GM23338 (cell line): ENCODE measurements around the gene CSF2RB. TPM values are rescaled to one million over a fixed set of nuclear protein-coding genes. Genes with fewer than 3 reads are reported as not detected.

Source experiments
- ATAC-seq: fragments of 200-7000 bp; cut with Tn5 transposase; 3 replicates; pipeline ENCODE4 v1.9.1; 2020
- DNase-seq: peaks from one replicate; pipeline ENCODE4 v3.0.0-alpha.2; 2015; ENCODE audit warnings: low spot score
- H2AFZ ChIP-seq: fragments of 200-600 bp; sonication (generic); 2 replicates; pipeline ENCODE4 v1.8.0; 2016; ENCODE audit warnings: antibody characterized with exemption, mild to moderate bottlenecking, moderate library complexity
- H3F3A ChIP-seq: fragments of 200-600 bp; sonication (generic); replicated peaks from 2 replicates; pipeline ENCODE4 v1.8.0; 2017; ENCODE audit warnings: antibody characterized with exemption, mixed run types, low read depth
- H3K27ac ChIP-seq: fragments of 200-600 bp; sonication (generic); 2 replicates; pipeline ENCODE4 v1.6.1; 2016; ENCODE audit warnings: low read depth
- H3K27me3 ChIP-seq: fragments of 200-600 bp; sonication (generic); 2 replicates; pipeline ENCODE4 v1.8.0; 2016; ENCODE audit warnings: mild to moderate bottlenecking, mixed run types, moderate library complexity; ENCODE audit not compliant: insufficient read depth
- H3K36me3 ChIP-seq: fragments of 200-600 bp; sonication (generic); 2 replicates; pipeline ENCODE4 v1.8.0; 2016; ENCODE audit warnings: mild to moderate bottlenecking; ENCODE audit not compliant: insufficient read depth
- H3K4me1 ChIP-seq: fragments of 200-600 bp; sonication (generic); 2 replicates; pipeline ENCODE4 v1.8.0; 2016; ENCODE audit warnings: mild to moderate bottlenecking, moderate library complexity; ENCODE audit not compliant: insufficient read depth
- H3K4me2 ChIP-seq: fragments of 200-600 bp; sonication (generic); 2 replicates; pipeline ENCODE4 v1.7.1; 2017; ENCODE audit warnings: mixed run types
- H3K4me3 ChIP-seq: fragments of 200-600 bp; sonication (generic); 2 replicates; pipeline ENCODE4 v1.6.1; 2016; ENCODE audit warnings: mixed run types
- H3K79me2 ChIP-seq: fragments of 200-600 bp; sonication (generic); replicated peaks from 2 replicates; pipeline ENCODE4 v1.8.0; 2017; ENCODE audit warnings: mild to moderate bottlenecking; ENCODE audit not compliant: insufficient read depth
- H3K9me2 ChIP-seq: fragments of 200-600 bp; sonication (generic); 2 replicates; pipeline ENCODE4 v1.8.0; 2017; ENCODE audit not compliant: insufficient read depth
- H4K20me1 ChIP-seq: fragments of 200-600 bp; sonication (generic); replicated peaks from 2 replicates; pipeline ENCODE4 v1.8.0; 2017; ENCODE audit warnings: mild to moderate bottlenecking; ENCODE audit not compliant: insufficient read depth
- H3K27ac Mint-ChIP-seq: 2 replicates; pipeline ENCODE4 v1.8.0; 2020; ENCODE audit warnings: inconsistent platforms, mild to moderate bottlenecking, moderate library complexity, mixed read lengths
- H3K27me3 Mint-ChIP-seq: 3 replicates; pipeline ENCODE4 v1.8.0; 2022; ENCODE audit warnings: low read depth, mild to moderate bottlenecking, moderate library complexity, mixed read lengths, inconsistent platforms; ENCODE audit not compliant: insufficient read depth, poor library complexity
- H3K36me3 Mint-ChIP-seq: 3 replicates; pipeline ENCODE4 v1.8.0; 2021; ENCODE audit warnings: low read depth, mild to moderate bottlenecking, inconsistent platforms, moderate library complexity, mixed read lengths
- H3K4me1 Mint-ChIP-seq: 3 replicates; pipeline ENCODE4 v1.8.0; 2020; ENCODE audit warnings: mild to moderate bottlenecking, inconsistent platforms, mixed read lengths
- H3K4me3 Mint-ChIP-seq: 3 replicates; pipeline ENCODE4 v1.8.0; 2021; ENCODE audit warnings: moderate library complexity, mild to moderate bottlenecking, inconsistent platforms, mixed read lengths
- H3K9me3 Mint-ChIP-seq: 3 replicates; pipeline ENCODE4 v1.8.0; 2020; ENCODE audit warnings: moderate library complexity, mild to moderate bottlenecking, inconsistent platforms, mixed read lengths
- ETS1 ChIP-seq: IDR thresholded peaks from 2 replicates; pipeline ENCODE4 v1.6.1; 2016; ENCODE audit warnings: antibody characterized with exemption
- EZH2 ChIP-seq: fragments of 200-600 bp; sonication (generic); IDR thresholded peaks from one replicate; pipeline ENCODE4 v1.8.0; 2017; ENCODE audit warnings: antibody characterized with exemption, mild to moderate bottlenecking, low read depth; ENCODE audit not compliant: unreplicated experiment
- EZH2phosphoT487 ChIP-seq: fragments of 200-600 bp; sonication (generic); IDR thresholded peaks from one replicate; pipeline ENCODE4 v1.8.1; 2018; ENCODE audit warnings: antibody characterized with exemption; ENCODE audit not compliant: unreplicated experiment
- JUNB ChIP-seq: IDR thresholded peaks from one replicate; pipeline ENCODE4 v1.6.1; 2016; ENCODE audit warnings: antibody characterized with exemption; ENCODE audit not compliant: unreplicated experiment
- NANOG ChIP-seq: IDR thresholded peaks from 2 replicates; pipeline ENCODE4 v1.6.1; 2016; ENCODE audit warnings: antibody characterized with exemption, borderline replicate concordance
- REST ChIP-seq: IDR thresholded peaks from one replicate; pipeline ENCODE4 v1.6.1; 2018; ENCODE audit warnings: antibody characterized with exemption; ENCODE audit not compliant: unreplicated experiment
- STAT1 ChIP-seq: IDR thresholded peaks from one replicate; pipeline ENCODE4 v1.6.1; 2016; ENCODE audit warnings: antibody characterized with exemption; ENCODE audit not compliant: unreplicated experiment
- ZNF114 ChIP-seq: fragments of 250-450 bp; sonication (Bioruptor Pico); IDR thresholded peaks from 2 replicates; pipeline ENCODE4 v1.5.0; 2020; ENCODE audit warnings: mild to moderate bottlenecking, moderate library complexity
- ZNF331 ChIP-seq: fragments of 250-450 bp; sonication (Bioruptor Pico); IDR thresholded peaks from 2 replicates; pipeline ENCODE4 v1.5.0; 2020; ENCODE audit warnings: low read depth, mild to moderate bottlenecking, moderate library complexity
- ZNF462 ChIP-seq: fragments of 250-450 bp; sonication (Bioruptor Pico); IDR thresholded peaks from 2 replicates; pipeline ENCODE4 v1.5.0; 2020; ENCODE audit warnings: mild to moderate bottlenecking, moderate library complexity
- polyA plus RNA-seq: library from polyadenylated mRNA; unstranded; fragments of >200 nt; fragmentation: Nextera tagmentation; extraction: Ambion mirVana; gene quantifications from 2 replicates; pipeline ENCODE4 v1.2.1, GENCODE V29; 2016
- total RNA-seq: library from RNA; depleted of rRNA; stranded (reverse); fragments of >200 nt; shearing (Covaris generic); gene quantifications from 2 replicates; pipeline ENCODE4 v1.2.3, GENCODE V29; 2014

Gene CSF2RB
- total and polyA plus RNA-seq, 2 experiments from 2014 or later = not detected

GRCh38 chr22:36985211-36985889, 71.9 kb downstream of the CSF2RB start:
- Histone ChIP-seq H3K27ac (no peak overlapping the region), H3K4me3 (no peak overlapping the region), H3K4me1 (no peaks in the 10 kb centered on the region), H3F3A (no peaks in the 10 kb centered on the region), H3K27me3 (no peaks in the 10 kb centered on the region), H3K9me2 (no peaks in the 10 kb centered on the region; the same call in 1 of the 2 replicates), H3K4me2 (no peak overlapping the region), H3K36me3 (no peaks in the 10 kb centered on the region), H4K20me1 (no peaks in the 10 kb centered on the region), H3K79me2 (no peaks in the 10 kb centered on the region), H2AFZ (no peak overlapping the region)
- H3K4me1 Mint-ChIP-seq = peaks cover 9% of the 10 kb centered on the region; the same call in 1 of the 3 replicates
- DNase-seq = no peak
- TF ChIP-seq ZNF462 (CRISPR knock-in tag) (no peak), ZNF331 (CRISPR knock-in tag) (no peak), EZH2 (no peak), STAT1 (no peak), EZH2phosphoT487 (no peak), ZNF114 (no peak), JUNB (no peak), REST (no peak), ETS1 (no peak), NANOG (no peak)
- peaks cover 4% of the 10 kb centered on the region; the same call in 2 of the 3 replicates for H3K36me3 Mint-ChIP-seq
- no peak for ATAC-seq
- H3K4me3 Mint-ChIP-seq = no peak overlapping the region
- peaks cover 26% of the 10 kb centered on the region for H3K9me3 Mint-ChIP-seq
- H3K27ac Mint-ChIP-seq = no peak overlapping the region
- H3K27me3 Mint-ChIP-seq = peaks cover 2% of the 10 kb centered on the region
